ENCODE measurements around the gene KITLG.

KITLG gene

GRCh38 chr12:88450136-88450535, 130.1 kb downstream of the KITLG start (continued):
- no peak for TF ChIP-seq ZNF70 (CRISPR knock-in tag; IDR thresholded peaks at IDR 0.05)
- TF ChIP-seq BACH2 (CRISPR knock-in tag; IDR thresholded peaks at IDR 0.05; ENCODE audit: borderline replicate concordance): no peak

GRCh38 chr12:88448337-88448915, 131.8 kb downstream of the KITLG start:
- TF ChIP-seq ARNTL (CRISPR knock-in tag; IDR thresholded peaks at IDR 0.05; ENCODE audit: borderline replicate concordance, low read depth) (no peak), ZFP30 (CRISPR knock-in tag; IDR thresholded peaks at IDR 0.05) (no peak), CSDC2 (CRISPR knock-in tag; IDR thresholded peaks at IDR 0.05) (no peak)
- TF ChIP-seq, protein P1, sequence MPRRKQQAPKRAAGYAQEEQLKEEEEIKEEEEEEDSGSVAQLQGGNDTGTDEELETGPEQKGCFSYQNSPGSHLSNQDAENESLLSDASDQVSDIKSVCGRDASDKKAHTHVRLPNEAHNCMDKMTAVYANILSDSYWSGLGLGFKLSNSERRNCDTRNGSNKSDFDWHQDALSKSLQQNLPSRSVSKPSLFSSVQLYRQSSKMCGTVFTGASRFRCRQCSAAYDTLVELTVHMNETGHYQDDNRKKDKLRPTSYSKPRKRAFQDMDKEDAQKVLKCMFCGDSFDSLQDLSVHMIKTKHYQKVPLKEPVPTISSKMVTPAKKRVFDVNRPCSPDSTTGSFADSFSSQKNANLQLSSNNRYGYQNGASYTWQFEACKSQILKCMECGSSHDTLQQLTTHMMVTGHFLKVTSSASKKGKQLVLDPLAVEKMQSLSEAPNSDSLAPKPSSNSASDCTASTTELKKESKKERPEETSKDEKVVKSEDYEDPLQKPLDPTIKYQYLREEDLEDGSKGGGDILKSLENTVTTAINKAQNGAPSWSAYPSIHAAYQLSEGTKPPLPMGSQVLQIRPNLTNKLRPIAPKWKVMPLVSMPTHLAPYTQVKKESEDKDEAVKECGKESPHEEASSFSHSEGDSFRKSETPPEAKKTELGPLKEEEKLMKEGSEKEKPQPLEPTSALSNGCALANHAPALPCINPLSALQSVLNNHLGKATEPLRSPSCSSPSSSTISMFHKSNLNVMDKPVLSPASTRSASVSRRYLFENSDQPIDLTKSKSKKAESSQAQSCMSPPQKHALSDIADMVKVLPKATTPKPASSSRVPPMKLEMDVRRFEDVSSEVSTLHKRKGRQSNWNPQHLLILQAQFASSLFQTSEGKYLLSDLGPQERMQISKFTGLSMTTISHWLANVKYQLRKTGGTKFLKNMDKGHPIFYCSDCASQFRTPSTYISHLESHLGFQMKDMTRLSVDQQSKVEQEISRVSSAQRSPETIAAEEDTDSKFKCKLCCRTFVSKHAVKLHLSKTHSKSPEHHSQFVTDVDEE (CRISPR knock-in tag; IDR thresholded peaks at IDR 0.05): no peak
- TF ChIP-seq, protein P2, sequence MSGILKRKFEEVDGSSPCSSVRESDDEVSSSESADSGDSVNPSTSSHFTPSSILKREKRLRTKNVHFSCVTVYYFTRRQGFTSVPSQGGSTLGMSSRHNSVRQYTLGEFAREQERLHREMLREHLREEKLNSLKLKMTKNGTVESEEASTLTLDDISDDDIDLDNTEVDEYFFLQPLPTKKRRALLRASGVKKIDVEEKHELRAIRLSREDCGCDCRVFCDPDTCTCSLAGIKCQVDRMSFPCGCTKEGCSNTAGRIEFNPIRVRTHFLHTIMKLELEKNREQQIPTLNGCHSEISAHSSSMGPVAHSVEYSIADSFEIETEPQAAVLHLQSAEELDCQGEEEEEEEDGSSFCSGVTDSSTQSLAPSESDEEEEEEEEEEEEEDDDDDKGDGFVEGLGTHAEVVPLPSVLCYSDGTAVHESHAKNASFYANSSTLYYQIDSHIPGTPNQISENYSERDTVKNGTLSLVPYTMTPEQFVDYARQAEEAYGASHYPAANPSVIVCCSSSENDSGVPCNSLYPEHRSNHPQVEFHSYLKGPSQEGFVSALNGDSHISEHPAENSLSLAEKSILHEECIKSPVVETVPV (CRISPR knock-in tag; IDR thresholded peaks at IDR 0.05): no peak
- ATAC-seq: no peak

DNA sequence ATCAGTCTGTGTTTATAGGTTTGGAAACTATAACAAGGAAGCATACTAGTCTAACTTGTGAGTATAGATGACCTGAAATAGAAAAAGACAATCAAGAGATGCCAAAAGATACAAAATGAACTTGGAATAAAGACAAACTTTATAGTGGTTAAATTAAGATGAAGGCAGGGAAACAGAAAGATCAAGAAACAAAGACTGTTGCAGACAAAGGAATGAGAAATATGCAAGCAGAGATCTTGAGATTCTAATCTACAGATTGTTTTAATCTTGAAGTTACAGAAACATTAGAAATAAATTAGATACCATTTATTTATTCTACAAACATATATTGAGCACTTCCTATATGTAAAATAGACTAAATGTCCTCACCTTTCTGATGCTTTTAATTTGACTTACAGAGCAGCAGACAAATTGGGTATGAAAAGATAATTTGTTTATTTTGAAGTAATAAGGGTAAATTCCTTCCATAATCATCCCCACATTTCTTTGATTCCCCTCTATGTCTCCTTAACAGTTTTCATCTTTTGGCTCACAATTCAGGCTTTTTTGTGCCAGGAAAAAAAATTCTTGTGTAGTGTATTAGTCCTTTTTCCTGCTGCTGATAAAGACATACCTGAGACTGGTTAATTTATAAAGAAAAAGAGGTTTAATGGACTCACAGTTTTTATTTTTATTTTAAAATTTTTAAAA, 134.4 kb downstream of the KITLG start:
- ATAC-seq: peak; percentile 76
- TF ChIP-seq, protein P3, sequence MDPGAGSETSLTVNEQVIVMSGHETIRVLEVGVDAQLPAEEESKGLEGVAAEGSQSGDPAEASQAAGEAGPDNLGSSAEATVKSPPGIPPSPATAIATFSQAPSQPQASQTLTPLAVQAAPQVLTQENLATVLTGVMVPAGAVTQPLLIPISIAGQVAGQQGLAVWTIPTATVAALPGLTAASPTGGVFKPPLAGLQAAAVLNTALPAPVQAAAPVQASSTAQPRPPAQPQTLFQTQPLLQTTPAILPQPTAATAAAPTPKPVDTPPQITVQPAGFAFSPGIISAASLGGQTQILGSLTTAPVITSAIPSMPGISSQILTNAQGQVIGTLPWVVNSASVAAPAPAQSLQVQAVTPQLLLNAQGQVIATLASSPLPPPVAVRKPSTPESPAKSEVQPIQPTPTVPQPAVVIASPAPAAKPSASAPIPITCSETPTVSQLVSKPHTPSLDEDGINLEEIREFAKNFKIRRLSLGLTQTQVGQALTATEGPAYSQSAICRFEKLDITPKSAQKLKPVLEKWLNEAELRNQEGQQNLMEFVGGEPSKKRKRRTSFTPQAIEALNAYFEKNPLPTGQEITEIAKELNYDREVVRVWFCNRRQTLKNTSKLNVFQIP (CRISPR knock-in tag; IDR thresholded peaks at IDR 0.05; ENCODE audit: borderline replicate concordance, low read depth): no peak
- TF ChIP-seq ZC3H10 (CRISPR knock-in tag; IDR thresholded peaks at IDR 0.05): no peak
- no peak for TF ChIP-seq ZNF8 (CRISPR knock-in tag; IDR thresholded peaks at IDR 0.05)
- TF ChIP-seq CSDC2 (CRISPR knock-in tag; IDR thresholded peaks at IDR 0.05): no peak
- no peak for TF ChIP-seq TOX (CRISPR knock-in tag; IDR thresholded peaks at IDR 0.05; ENCODE audit: borderline replicate concordance)
- peak; percentile 63 for TF ChIP-seq ISL1 (CRISPR knock-in tag; IDR thresholded peaks at IDR 0.05)

GRCh38 chr12:88444481-88444880, 135.8 kb downstream of the KITLG start:
- TF ChIP-seq ZNF565 (CRISPR knock-in tag; conservative IDR thresholded peaks at IDR 0.05; ENCODE audit: low read depth) (no peak), ISL1 (CRISPR knock-in tag; IDR thresholded peaks at IDR 0.05) (0 out of 2 replicates have a peak, but pooled peaks have one; percentile 12)
- peak; percentile 35; the same call in 1 of the 3 replicates for ATAC-seq
